Activated T-helper 1 cell treated with Interleukin-2 at 50 U/mL for 16 hours (primary cell): ENCODE measurements around the gene PMM2.
"Not testable (repeated sequence)": the region's sequence is repeated elsewhere in the genome, so short reads cannot be mapped to it uniquely, and the experiment has no call there.

Experiments used
- DNase-seq: peaks from one replicate; pipeline ENCODE4 v3.0.0-alpha.2; 2020; ENCODE audit warnings: low read depth

Gene PMM2

GRCh38 chr16:8782673-8783072, 15.0 kb upstream of the PMM2 start:
- no peak for DNase-seq

GRCh38 chr16:8785408-8785807, 12.2 kb upstream of the PMM2 start:
- DNase-seq = no peak

GRCh38 chr16:8786316-8786715, 11.3 kb upstream of the PMM2 start:
- DNase-seq = not testable (repeated sequence)

GRCh38 chr16:8788578-8789172, 9.0 kb upstream of the PMM2 start:
- no peak for DNase-seq

- DNase-seq = no peak
Measured at GRCh38 chr16:8795091-8795490, 2.5 kb upstream of the PMM2 start.

- no peak for DNase-seq
Measured at GRCh38 chr16:8795818-8796217, 1.8 kb upstream of the PMM2 start.

GRCh38 chr16:8796469-8797363, 923 bp upstream of the PMM2 start:
- no peak for DNase-seq

- no peak for DNase-seq
Measured at GRCh38 chr16:8798174-8798527, 512 bp downstream of the PMM2 start.

- DNase-seq = no peak
Measured at GRCh38 chr16:8798535-8799157, 1.0 kb downstream of the PMM2 start.

- DNase-seq = no peak
Measured at GRCh38 chr16:8801701-8802100, 4.1 kb downstream of the PMM2 start.

GRCh38 chr16:8803733-8804132, 6.1 kb downstream of the PMM2 start:
- DNase-seq = not testable (repeated sequence)

- no peak for DNase-seq
Measured at GRCh38 chr16:8804313-8804712, 6.7 kb downstream of the PMM2 start.

GRCh38 chr16:8806272-8806983, 8.8 kb downstream of the PMM2 start:
- no peak for DNase-seq

GRCh38 chr16:8807189-8807588, 9.6 kb downstream of the PMM2 start:
- DNase-seq = no peak

- DNase-seq = no peak
Measured at GRCh38 chr16:8808009-8808408, 10.4 kb downstream of the PMM2 start.

- DNase-seq = no peak
Measured at GRCh38 chr16:8808613-8809353, 11.1 kb downstream of the PMM2 start.

- DNase-seq = no peak
Measured at GRCh38 chr16:8812162-8812843, 14.7 kb downstream of the PMM2 start.

GRCh38 chr16:8814095-8814806, 16.6 kb downstream of the PMM2 start:
- no peak for DNase-seq

- no peak for DNase-seq
Measured at GRCh38 chr16:8816967-8817655, 19.5 kb downstream of the PMM2 start.
